Measurements from ENCODE around the gene CERT1. TPM values are rescaled to one million over a fixed set of nuclear protein-coding genes. Genes with fewer than 3 reads are reported as not detected.
A peak's percentile ranks its signal among the peaks of the same experiment; 100 is the strongest.
"Not testable (repeated sequence)": the region's sequence is repeated elsewhere in the genome, so short reads cannot be mapped to it uniquely, and the experiment has no call there.

The CERT1 gene
- 10 to 100 TPM; 29.4 to 30.1 (median 29.9) TPM for total RNA-seq

GRCh38 chr5:75511435-75512382 lies at the start of gene CERT1, which contains the start of gene POLK:
CERT1 (minus strand) TSS chr5:75511629; CDS start chr5:75511207, 422 bp downstream.
POLK (plus strand) TSS chr5:75511891.
- ATAC-seq = peak; percentile 94 to 95
- DNase-seq = peak; percentile 91
- Mint-ChIP-seq H3K4me3 (peak within 1 kb of the TSS; percentile 96), H3K27me3 (ENCODE audit: low read depth) (no peaks in the 10 kb centered on the region), H3K36me3 (ENCODE audit: insufficient read depth) (no peaks in the 10 kb centered on the region), H3K9me3 (no peaks in the 10 kb centered on the region), H3K4me1 (ENCODE audit: low read depth) (peaks cover 43% of the 10 kb centered on the region)

- Mint-ChIP-seq H3K36me3 (ENCODE audit: insufficient read depth) (peaks cover 65% of the 10 kb centered on the region), H3K9me3 (peaks cover 38% of the 10 kb centered on the region), H3K4me1 (ENCODE audit: low read depth) (peaks cover 35% of the 10 kb centered on the region)
- not testable (repeated sequence) for DNase-seq; H3K27me3 Mint-ChIP-seq (ENCODE audit: low read depth); H3K4me3 Mint-ChIP-seq; ATAC-seq
Measured at GRCh38 chr5:75560655-75561054, 49.2 kb upstream of the CERT1 start.

- DNase-seq (no peak), ATAC-seq (no peak)
- Mint-ChIP-seq H3K27me3 (ENCODE audit: low read depth) (no peaks in the 10 kb centered on the region), H3K4me3 (no peak overlapping the region), H3K9me3 (peaks cover 31% of the 10 kb centered on the region), H3K4me1 (ENCODE audit: low read depth) (peaks cover 22% of the 10 kb centered on the region), H3K36me3 (ENCODE audit: insufficient read depth) (peaks cover 64% of the 10 kb centered on the region)
Measured at GRCh38 chr5:75558981-75559632, 47.7 kb upstream of the CERT1 start.

- Mint-ChIP-seq H3K4me1 (ENCODE audit: low read depth) (peaks cover 19% of the 10 kb centered on the region), H3K27me3 (ENCODE audit: low read depth) (no peaks in the 10 kb centered on the region), H3K9me3 (peaks cover 22% of the 10 kb centered on the region), H3K4me3 (no peak overlapping the region), H3K36me3 (ENCODE audit: insufficient read depth) (peaks cover 62% of the 10 kb centered on the region)
- DNase-seq (no peak), ATAC-seq (no peak)
Measured at GRCh38 chr5:75558221-75558620, 46.8 kb upstream of the CERT1 start.

- peaks cover 59% of the 10 kb centered on the region for H3K36me3 Mint-ChIP-seq (ENCODE audit: insufficient read depth)
Measured at GRCh38 chr5:75553358-75553757, 41.9 kb upstream of the CERT1 start.

GRCh38 chr5:75552764-75553163 lies 41.3 kb upstream of the CERT1 start:
- Mint-ChIP-seq H3K4me3 (no peak overlapping the region), H3K36me3 (ENCODE audit: insufficient read depth) (peaks cover 55% of the 10 kb centered on the region), H3K4me1 (ENCODE audit: low read depth) (peaks cover 7% of the 10 kb centered on the region), H3K27me3 (ENCODE audit: low read depth) (no peaks in the 10 kb centered on the region), H3K9me3 (peaks cover 5% of the 10 kb centered on the region)
- ATAC-seq (no peak), DNase-seq (no peak)

More at GRCh38 chr5:75553358-75553757, 41.9 kb upstream of the CERT1 start:
- DNase-seq (no peak), ATAC-seq (no peak)
- peaks cover 11% of the 10 kb centered on the region for H3K4me1 Mint-ChIP-seq (ENCODE audit: low read depth)
- H3K9me3 Mint-ChIP-seq = peaks cover 5% of the 10 kb centered on the region
- H3K27me3 Mint-ChIP-seq (ENCODE audit: low read depth) = no peaks in the 10 kb centered on the region
- H3K4me3 Mint-ChIP-seq = no peak overlapping the region

GRCh38 chr5:75551471-75551870 lies 40.0 kb upstream of the CERT1 start:
- H3K36me3 Mint-ChIP-seq (ENCODE audit: insufficient read depth) = peaks cover 44% of the 10 kb centered on the region
- ATAC-seq (no peak), DNase-seq (no peak)
- no peaks in the 10 kb centered on the region for H3K27me3 Mint-ChIP-seq (ENCODE audit: low read depth)
- H3K9me3 Mint-ChIP-seq = no peaks in the 10 kb centered on the region
- no peak overlapping the region for H3K4me3 Mint-ChIP-seq
- H3K4me1 Mint-ChIP-seq (ENCODE audit: low read depth) = peaks cover 2% of the 10 kb centered on the region

- Mint-ChIP-seq H3K36me3 (ENCODE audit: insufficient read depth) (peaks cover 38% of the 10 kb centered on the region), H3K4me3 (no peak overlapping the region), H3K4me1 (ENCODE audit: low read depth) (no peaks in the 10 kb centered on the region), H3K9me3 (no peaks in the 10 kb centered on the region), H3K27me3 (ENCODE audit: low read depth) (no peaks in the 10 kb centered on the region)
- DNase-seq (no peak), ATAC-seq (no peak)
Measured at GRCh38 chr5:75550597-75550996, 39.2 kb upstream of the CERT1 start.

GRCh38 chr5:75547812-75548211 lies 36.4 kb upstream of the CERT1 start:
- DNase-seq (no peak), ATAC-seq (no peak)
- H3K36me3 Mint-ChIP-seq (ENCODE audit: insufficient read depth) = peaks cover 21% of the 10 kb centered on the region
- H3K4me3 Mint-ChIP-seq = no peak overlapping the region
- H3K27me3 Mint-ChIP-seq (ENCODE audit: low read depth) = no peaks in the 10 kb centered on the region
- H3K4me1 Mint-ChIP-seq (ENCODE audit: low read depth) = no peaks in the 10 kb centered on the region
- H3K9me3 Mint-ChIP-seq = no peaks in the 10 kb centered on the region

GRCh38 chr5:75546830-75547229 lies 35.4 kb upstream of the CERT1 start:
- H3K4me1 Mint-ChIP-seq (ENCODE audit: low read depth) = no peaks in the 10 kb centered on the region
- H3K4me3 Mint-ChIP-seq = no peak overlapping the region
- DNase-seq = no peak
- H3K27me3 Mint-ChIP-seq (ENCODE audit: low read depth) = no peaks in the 10 kb centered on the region
- ATAC-seq = no peak
- H3K36me3 Mint-ChIP-seq (ENCODE audit: insufficient read depth) = peaks cover 15% of the 10 kb centered on the region
- no peaks in the 10 kb centered on the region for H3K9me3 Mint-ChIP-seq

GRCh38 chr5:75545131-75545530 lies 33.7 kb upstream of the CERT1 start:
- no peaks in the 10 kb centered on the region for H3K27me3 Mint-ChIP-seq (ENCODE audit: low read depth)
- H3K4me1 Mint-ChIP-seq (ENCODE audit: low read depth) = no peaks in the 10 kb centered on the region
- no peak overlapping the region for H3K4me3 Mint-ChIP-seq
- H3K9me3 Mint-ChIP-seq = no peaks in the 10 kb centered on the region
- ATAC-seq (no peak), DNase-seq (no peak)
- H3K36me3 Mint-ChIP-seq (ENCODE audit: insufficient read depth) = peaks cover 7% of the 10 kb centered on the region

GRCh38 chr5:75538211-75538610 lies 26.8 kb upstream of the CERT1 start:
- H3K4me3 Mint-ChIP-seq = no peak overlapping the region
- H3K36me3 Mint-ChIP-seq (ENCODE audit: insufficient read depth) = peaks cover 19% of the 10 kb centered on the region
- ATAC-seq (no peak), DNase-seq (no peak)
- peaks cover 19% of the 10 kb centered on the region for H3K9me3 Mint-ChIP-seq
- no peaks in the 10 kb centered on the region for H3K27me3 Mint-ChIP-seq (ENCODE audit: low read depth)
- peaks cover 18% of the 10 kb centered on the region for H3K4me1 Mint-ChIP-seq (ENCODE audit: low read depth)

GRCh38 chr5:75536694-75537360 lies 25.4 kb upstream of the CERT1 start:
- no peaks in the 10 kb centered on the region for H3K27me3 Mint-ChIP-seq (ENCODE audit: low read depth)
- peaks cover 21% of the 10 kb centered on the region for H3K9me3 Mint-ChIP-seq
- DNase-seq (no peak), ATAC-seq (no peak)
- peaks cover 19% of the 10 kb centered on the region for H3K4me1 Mint-ChIP-seq (ENCODE audit: low read depth)
- H3K4me3 Mint-ChIP-seq = no peak overlapping the region
- H3K36me3 Mint-ChIP-seq (ENCODE audit: insufficient read depth) = peaks cover 29% of the 10 kb centered on the region

- no peak for ATAC-seq
- Mint-ChIP-seq H3K36me3 (ENCODE audit: insufficient read depth) (peaks cover 31% of the 10 kb centered on the region), H3K27me3 (ENCODE audit: low read depth) (no peaks in the 10 kb centered on the region), H3K9me3 (peaks cover 21% of the 10 kb centered on the region), H3K4me3 (no peak overlapping the region), H3K4me1 (ENCODE audit: low read depth) (peaks cover 19% of the 10 kb centered on the region)
- DNase-seq = no peak
Measured at GRCh38 chr5:75536147-75536546, 24.7 kb upstream of the CERT1 start.
